Skeletal muscle cell (primary cell): Measurements from ENCODE around the gene PARD3B.
A peak's percentile ranks its signal among the peaks of the same experiment; 100 is the strongest.

ENCODE experiments used
- DNase-seq: peaks from one replicate; pipeline ENCODE4 v3.0.0-alpha.2; 2010; ENCODE audit warnings: low read depth
- H3K4me3 ChIP-seq: 2 replicates; pipeline ENCODE4 v1.5.1; 2011; ENCODE audit warnings: low read depth, mild to moderate bottlenecking, control low read depth, low read length, moderate library complexity

The PARD3B gene

DNA sequence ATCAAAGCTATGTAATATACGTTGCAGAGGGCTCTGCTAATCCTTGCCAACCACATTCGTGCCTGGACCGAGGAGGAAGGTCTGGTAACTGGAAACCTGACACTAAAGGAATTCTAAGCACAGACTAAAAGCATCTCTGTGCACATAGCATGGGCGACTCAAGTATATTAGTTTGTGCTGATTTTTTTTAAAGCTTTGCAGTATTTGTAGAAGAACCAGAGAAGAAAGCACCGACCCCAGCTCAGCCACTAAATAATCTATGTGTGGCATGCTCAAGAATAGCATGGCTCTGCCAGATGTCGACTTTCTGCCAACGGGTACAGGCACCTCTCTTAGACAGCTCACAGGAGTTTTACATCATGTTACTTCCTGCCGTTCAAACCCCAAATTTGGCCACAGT, 1063.8 kb downstream of the PARD3B start:
- no peak overlapping the region for H3K4me3 ChIP-seq
- DNase-seq = no peak

DNA sequence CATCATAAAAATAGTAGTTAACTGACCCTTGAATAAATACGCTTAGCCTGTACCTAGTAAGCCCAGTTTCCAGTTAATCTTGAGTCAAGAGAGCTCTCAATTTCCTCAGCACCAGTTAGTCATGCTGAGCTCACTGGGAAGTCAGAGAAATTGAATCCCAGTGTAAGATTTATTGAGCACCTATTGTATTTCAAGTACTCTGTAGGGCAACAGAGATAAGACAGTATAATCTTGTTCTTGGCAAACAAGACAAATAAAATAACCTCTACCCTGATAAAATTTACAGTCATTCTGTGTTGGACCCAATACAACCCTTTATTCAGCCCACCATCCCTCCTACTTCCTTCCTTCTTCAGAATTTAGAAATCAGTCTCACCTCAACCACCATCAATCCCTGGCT, 1065.2 kb downstream of the PARD3B start:
- DNase-seq = no peak
- no peak overlapping the region for H3K4me3 ChIP-seq

DNA sequence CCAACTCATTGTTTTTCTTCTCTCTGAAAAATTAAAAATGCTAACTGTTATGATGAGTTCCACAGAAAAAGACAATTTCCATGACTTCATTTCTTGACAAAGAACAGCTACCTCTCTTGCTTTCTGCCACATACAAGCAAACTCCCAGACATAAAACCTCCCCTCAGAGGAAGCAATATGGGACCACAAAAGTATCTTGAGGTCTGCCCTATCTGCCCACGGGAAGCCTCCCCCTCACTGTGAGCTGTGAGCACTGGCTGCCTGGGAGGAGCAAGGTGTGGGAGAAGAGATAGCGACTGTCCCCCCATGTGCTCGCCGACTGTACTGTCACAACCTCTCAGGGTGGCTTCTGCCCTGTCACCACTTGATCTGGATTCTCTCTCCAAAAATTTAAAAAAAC, 1067.4 kb downstream of the PARD3B start:
- no peak overlapping the region for H3K4me3 ChIP-seq
- no peak for DNase-seq

DNA sequence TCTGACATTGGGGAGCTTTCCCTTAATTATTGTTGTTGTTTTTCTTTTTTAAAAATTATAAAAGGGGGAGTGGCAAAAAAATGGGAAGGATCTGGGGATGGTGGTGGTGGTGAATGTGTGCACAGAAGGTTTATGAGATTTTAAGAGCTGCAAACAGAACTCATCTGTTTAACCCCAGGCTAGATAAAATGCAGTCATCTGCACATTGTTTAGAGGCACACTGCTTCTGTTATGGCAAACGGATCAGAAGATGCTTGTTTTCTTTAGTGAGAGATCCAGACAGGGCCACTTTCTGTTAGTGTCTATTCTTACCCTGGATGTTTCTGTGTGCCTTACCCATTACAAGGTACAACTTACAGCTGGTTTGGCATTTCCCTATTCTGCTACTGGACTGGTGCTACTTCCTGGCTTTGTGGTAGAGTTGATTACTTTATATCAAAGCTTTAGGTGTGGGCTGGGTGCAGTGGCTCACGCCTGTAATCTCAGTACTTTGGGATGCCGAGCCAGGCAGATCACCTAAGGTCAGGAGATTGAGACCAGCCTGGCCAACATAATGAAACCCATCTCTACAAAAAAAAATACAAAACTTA, 1068.8 kb downstream of the PARD3B start:
- no peak for DNase-seq
- H3K4me3 ChIP-seq = no peak overlapping the region

DNA sequence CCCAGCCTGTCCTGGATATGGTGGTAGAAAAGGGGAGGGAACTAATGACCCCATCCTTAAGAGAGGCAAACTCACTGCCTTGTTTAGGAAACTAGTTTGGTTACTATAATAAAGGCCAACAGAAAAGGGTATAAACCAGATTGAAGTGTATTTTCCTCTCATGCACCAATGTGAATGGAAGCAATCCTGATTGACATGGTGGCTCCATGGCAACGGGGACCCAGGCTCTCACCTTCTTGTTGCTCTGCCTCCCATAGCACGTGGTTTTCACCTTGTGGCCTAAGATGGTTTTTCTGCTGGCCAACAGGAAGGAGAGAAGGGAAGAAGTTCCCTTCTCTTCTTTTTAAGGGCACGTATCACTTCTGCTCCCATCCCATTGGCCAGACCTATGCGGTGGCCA, 1069.7 kb downstream of the PARD3B start:
- no peak for DNase-seq
- H3K4me3 ChIP-seq = no peak overlapping the region

DNA sequence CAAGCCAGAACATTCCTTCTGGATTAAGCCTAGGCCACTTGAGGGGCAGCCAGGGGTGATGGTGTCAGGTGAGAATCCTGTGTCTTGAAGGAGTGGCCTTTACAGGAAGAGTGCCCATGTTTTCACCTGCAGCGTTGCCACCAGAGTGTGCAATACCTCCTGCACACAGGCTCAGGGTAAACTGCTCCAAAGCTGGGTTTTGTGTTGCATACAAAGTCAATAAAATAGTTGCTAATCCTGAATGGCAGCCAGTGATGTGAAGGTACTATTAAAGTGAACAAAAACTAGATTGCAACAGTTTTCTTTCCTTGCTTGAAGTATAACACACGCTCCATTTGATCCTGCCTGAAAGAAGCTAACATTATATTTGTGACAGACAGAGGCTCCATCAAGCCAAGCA, 1072.6 kb downstream of the PARD3B start:
- H3K4me3 ChIP-seq = no peak overlapping the region
- DNase-seq = no peak

DNA sequence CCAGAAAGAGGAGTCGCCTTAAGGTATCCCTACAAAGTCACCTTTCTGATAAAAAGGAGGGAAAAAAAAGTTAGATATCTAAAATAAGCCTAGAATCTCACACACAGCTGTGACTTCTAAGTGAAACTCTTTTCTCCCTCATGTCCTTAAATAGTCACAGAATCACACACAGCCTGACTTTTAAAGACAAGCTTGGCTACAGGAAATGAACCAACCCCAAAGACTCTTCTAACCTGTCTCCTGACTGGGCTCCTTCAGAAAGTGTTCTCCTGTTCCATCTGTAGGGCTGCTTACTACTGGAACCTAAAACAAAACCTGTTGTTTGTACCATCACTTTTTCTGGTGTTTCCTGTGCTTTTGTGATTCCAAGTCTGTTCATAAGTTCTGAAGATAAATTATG, 1074.3 kb downstream of the PARD3B start:
- no peak overlapping the region for H3K4me3 ChIP-seq
- DNase-seq = no peak

DNA sequence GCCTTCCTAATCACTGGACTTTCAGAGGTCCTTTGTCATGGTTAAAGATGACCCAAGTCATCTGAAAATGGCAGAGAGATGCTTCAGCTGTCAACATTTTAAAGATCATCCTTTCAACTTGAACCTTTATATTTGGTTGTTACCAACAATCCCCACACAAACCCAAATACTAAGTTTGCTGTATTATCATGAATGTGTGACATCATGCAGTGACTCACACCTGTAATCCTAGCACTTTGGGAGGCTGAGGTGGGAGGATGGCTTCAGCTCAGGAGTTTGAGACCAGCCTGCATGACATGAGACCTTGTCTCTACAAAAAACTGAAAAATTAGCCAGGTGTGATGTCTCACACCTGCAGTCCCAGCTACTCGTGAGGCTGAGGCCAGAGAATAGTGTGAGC, 1081.8 kb downstream of the PARD3B start:
- no peak overlapping the region for H3K4me3 ChIP-seq
- DNase-seq = no peak

DNA sequence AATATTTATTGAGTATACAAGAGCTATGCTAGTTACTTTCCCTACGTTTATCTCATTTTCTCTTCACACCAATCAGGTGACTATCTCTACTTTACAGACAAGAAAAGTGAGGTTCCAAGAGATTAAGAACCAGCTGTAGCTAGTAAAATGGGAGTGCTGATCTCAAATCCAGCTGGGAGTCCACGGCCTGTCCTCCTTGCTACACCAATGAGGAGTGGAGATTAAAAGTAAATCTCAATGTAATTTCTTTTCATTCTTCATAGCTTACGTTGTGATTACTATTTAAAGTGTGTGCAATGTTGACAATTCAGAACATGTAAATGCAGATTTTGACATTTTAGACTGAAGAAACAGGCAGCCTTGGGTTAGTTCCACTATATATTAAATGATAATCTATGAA, 1083.1 kb downstream of the PARD3B start:
- H3K4me3 ChIP-seq = no peak overlapping the region
- DNase-seq = no peak

DNA sequence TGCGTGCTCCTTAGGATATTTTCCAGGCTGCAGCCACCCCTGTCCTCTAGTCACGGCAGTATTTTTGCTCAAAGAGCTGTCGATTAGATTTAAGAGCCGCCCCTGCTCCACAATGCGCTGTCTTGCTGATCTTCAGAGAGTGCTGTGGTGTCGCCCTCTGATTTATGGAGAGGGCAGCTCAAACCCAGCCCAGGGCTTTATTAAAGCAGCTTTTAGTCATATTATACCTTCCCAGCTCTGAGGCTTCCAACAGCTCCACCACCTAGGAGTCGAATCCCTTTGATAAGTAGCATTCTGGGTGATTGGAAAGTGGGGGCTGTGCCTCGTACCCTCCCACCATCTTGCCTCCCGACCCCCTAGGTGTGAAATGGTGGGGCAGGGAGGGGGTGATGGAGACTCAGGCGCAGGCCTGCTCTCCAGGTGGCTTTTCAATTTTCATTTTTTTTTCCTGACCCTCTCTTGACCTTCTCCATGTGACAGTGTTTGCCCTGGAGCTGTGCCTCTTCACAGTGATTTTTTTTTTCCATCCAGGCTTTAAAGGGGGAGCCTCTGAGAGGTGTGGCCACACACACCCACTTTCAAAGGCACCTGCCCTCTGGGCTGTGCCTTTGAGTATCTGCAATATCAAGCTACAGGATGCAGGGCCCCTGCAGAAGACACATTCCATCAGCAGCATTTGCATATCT, 1084.0 kb downstream of the PARD3B start:
- DNase-seq = no peak
- no peak overlapping the region for H3K4me3 ChIP-seq

DNA sequence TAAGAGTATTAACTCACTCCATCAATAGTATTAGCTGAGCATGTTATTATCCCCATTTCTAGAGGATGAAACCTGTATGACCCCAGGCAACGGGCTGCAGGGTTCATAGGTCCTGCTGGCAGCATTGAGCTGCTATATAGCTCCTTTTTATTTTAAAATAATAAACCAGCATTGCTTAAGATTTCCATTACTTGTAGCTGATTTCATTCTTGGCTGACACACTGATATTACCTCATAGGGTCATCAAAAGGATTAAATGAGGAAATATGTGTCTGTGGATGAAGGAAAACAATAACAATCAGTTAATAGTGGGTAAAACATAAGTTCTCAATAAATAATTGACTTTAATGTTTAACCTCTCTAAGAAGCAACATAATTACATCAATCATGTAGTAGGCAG, 1088.7 kb downstream of the PARD3B start:
- no peak for DNase-seq
- H3K4me3 ChIP-seq = no peak overlapping the region

DNA sequence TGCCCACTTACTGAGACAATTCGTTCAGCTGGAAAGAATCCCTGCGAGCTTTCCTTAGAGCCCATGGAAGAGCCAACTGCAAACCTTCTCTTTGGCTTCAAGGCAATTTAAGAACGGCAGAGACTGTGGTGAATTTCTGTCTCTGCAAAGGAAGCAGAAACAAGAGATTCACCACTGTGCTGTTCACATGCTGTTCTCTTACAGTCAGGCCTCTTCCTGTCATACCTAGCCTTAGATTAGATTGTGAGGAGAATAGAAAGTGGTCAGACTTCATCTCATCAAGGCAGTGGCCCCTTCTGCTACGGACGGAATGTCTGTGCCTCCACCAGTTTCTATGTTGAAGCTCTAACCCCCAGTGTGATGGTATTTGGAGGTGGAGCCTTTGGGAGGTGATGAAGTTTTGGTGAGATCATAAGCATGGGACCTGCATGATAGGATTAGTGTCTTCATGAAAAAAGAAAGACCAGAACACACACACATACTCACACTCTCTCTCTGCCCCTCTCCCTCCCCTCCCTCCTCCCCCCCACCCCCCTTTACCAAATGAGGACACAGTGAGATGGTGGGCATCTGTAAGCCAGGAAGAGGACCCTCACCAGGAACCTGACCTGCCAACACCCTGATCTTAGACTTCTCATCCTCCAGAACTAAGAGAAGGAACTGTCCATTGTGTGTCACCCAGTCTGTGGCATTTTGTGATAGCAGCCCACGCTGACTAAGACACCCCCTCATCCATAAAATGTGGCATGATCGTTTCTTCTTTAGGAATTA, 1091.5 kb downstream of the PARD3B start:
- no peak for DNase-seq
- H3K4me3 ChIP-seq = no peak overlapping the region

DNA sequence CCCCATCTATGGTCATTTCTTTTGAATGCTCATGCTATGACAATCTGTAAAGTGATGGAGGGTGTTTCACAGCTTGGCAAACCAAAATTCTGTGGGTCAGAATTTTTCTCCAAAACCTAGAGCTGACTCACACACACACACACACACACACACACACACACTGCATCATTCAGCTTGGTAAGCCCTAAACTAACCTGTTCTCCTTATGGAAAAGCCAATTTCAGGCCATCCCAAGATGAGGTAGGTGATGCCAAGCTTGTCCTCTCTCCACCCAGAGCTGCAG, 1092.0 kb downstream of the PARD3B start:
- H3K4me3 ChIP-seq = no peak overlapping the region
- no peak for DNase-seq

DNA sequence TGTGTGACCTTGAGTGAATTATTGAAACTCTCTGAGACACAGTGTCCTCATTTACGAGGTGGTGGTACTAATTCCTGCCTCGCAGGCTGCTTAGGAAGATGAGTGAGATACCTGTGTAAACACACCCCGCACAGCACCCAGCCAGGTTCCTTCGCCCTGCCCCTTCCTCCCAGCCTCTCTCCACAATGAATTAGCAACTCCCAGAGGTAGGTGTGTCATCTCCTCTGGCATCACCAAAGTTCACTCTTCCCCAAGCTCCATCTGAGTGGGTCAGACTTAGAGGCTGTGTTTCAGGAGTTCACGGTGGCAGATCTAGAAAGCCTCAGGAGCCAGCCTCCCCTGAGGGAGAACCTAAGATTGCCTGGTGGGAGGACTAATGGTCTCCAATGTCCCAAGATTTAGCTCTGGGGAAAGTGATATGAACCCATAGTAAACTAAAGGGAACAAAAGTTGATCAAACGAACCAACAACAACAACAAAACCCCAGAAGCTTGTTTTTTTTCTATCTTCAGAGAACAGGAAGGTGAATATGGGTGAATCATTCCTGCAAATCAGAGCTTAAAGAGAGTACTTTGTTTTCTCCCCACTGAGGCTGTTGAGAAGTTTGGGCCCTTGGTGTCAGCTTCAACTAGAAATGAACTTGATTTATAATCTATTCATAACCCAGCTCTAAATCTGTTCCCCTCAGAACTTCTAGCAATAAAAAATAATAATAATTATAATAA, 1092.7 kb downstream of the PARD3B start:
- H3K4me3 ChIP-seq = no peak overlapping the region
- DNase-seq = no peak

DNA sequence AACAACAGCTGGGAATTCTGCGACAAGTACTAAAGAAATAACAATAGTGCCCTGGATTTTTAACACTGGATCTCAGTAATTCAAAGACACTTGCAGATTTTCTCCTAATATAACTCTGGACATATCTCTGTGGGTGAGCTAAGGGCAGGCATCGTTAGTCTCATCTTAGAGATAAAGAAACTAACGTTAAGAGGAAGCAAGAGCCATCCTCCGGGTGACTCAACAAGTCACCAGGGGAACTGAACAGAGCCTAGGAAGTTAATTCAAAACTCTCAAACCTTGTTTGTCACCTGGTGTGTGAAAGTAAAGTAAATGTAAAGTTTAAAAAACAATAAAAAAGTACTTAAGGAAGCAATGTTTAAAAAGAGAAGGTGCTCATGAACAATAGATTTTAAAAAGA, 1095.4 kb downstream of the PARD3B start:
- no peak for DNase-seq
- no peak overlapping the region for H3K4me3 ChIP-seq

DNA sequence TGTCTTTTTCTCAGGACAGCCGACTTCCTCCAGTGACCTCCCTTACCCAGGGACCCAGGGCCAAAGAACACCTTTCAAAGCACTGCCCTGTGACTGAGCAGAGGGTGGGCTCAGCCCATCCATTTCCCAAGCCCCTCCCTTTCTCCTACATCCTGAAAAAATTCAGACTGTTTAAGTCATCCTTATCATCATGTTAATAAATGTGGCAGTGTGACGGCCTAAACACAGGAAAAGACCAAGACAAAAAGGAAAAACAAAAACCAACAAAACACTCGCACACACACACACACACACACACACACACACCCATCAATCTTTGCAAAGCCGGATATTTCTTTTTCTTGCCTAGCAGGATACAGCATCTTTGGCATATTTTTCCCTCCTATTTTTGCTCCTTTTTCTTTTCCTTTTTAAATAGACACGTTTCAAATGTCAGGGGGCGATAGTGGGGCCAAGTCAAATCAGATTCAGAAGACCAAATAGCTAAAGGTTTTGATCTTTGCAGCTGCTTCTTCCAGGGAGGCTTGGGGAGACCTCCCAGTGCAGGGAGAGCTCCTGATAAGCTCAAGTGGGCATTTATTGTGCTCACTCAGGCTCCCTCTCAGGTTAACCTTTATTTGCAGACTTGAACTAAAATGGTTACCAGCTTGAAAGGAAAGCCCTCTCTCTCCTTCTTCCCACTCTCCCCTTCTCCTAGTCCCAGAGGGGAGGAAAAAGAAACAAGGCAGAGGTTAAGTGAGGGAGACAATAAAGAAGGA, 1097.5 kb downstream of the PARD3B start:
- no peak for DNase-seq
- no peak overlapping the region for H3K4me3 ChIP-seq

DNA sequence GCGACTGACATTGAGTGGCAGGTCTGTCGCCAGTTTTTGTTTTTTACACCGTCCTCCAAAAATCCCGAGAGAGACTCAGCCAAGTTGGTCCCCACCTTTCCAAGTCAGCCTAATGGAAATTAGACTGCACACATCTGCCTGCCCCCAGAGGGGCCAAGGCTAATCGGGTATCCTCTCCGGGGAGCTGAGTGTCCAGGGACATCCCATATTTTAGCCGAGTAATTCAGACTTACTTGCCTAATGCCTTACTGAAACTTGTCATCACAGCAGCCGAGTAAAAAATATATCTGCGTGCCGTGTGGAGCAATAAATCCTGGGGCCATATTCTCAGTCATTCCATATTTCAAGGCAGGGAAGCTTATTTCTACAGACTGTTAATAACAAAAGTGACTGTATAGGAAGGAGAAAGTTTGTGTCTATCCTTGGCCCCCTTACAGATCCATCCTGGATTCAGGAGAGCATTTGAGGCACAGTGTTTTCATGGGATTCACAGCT, 1098.2 kb downstream of the PARD3B start:
- no peak overlapping the region for H3K4me3 ChIP-seq
- no peak for DNase-seq

DNA sequence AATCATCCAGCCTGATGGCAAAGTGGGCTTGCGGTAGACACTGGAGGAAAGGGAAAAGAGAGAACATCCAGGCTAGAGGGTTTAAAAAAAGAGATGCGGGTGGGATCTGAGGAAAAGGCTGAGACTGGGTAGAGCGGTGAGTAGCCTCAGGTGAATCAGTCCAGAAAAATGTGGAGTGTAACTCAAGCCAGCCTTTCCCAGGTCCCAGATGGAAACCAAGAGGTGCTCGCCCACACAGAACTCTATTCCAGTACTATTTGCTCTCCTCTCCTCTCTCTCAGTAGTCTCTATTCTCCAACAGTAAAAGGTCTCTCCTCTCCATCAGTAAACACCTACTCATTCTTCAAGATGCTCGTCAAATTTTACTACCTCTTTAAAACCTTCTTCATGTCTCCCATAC, 1098.7 kb downstream of the PARD3B start:
- DNase-seq = no peak
- no peak overlapping the region for H3K4me3 ChIP-seq

DNA sequence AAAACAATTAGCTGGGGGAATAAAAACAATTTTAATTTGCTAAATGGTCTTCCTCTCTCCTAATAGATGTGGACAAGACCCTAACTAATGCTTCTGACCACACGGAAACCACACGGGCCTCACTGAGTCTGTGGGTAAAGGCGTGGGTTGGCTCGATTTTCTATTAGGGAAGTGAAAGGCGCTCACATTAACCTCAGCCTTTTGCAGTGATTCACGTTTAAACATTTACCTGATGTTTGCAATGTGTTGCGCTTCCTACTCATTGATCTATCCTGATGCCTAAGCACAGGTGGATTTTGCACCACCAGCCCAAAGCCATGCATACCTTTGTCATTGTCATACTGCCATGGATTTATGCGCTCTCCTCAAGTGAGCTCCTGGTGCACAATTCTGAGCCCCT, 1101.4 kb downstream of the PARD3B start:
- no peak for DNase-seq
- H3K4me3 ChIP-seq = no peak overlapping the region

DNA sequence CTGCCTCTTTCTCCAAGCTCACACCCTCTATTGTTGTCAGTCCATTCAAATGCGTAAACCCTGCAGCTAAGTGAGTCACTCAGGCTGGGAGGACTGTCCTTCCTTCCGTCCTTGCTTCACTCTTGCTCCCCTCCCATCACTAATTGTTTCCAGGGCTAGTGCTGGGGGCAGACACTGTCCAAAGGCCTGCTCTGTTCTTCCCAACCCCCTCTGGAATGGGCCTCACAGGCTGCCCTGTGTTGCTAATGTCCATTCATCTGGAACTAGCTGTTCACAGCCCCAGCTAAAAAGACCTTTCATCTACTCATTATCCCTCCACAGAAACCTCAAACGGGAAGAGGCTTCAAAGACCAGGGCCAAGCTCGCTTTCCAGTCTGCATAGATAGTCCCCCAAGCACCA, 1105.2 kb downstream of the PARD3B start:
- H3K4me3 ChIP-seq = no peak overlapping the region
- peak; percentile 60 for DNase-seq
